CD4-positive, alpha-beta T cell treated with Interferon alpha-2 for 1 hour (primary cell): ENCODE data around the gene MEIS2.

ENCODE experiments used
- DNase-seq, 2 donors: peaks; one replicate each; pipeline ENCODE4 v3.0.0-alpha.2; 2020 to 2022

Gene MEIS2

DNA sequence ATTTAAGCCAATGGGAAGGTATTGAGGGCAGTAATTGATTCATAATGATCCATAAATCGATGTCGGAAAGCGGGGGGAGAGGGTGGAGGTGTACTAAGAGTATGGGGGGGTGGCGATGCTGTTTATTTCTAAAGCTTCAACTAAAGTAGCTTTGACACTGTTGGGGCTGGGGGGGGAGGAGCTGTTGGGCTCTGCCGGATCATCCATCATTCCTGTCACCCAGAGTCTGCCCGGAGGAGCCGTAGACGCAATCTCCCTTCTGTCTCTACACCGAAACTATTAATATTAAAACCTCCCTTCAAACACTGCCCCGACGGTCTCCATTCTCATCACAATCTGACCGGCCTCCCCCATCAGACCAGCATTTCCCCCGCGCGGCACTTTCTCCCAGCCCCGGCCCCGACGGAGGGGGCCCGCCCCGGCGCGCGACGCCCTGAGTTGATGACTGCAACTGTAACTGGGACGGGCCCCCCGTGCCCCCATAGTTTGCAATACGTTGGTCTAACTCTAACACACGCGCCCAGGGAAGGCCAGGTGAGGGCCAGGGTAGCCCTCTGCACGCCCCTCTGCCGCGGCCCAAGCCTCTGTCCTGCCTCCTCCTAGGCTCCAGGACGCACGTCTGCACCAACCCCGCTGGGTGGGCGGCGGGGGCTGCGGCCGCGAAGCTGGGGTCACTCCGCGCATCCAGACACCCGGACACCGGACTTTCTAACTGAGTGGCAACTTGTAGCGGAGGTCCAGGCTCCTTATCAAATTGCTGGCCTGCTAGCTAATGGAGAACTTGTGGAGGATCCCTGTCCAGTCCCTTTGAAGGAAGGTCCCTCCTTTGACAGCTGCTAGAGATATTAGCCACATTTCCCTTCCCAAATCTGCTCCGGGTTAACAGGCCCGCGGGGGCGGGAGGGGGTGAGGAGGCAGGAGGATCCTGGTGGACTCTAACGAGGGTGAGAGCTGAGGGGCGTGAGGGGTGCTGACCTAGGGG lies 212.0 kb downstream of the MEIS2 start:
- no peak for DNase-seq

DNA sequence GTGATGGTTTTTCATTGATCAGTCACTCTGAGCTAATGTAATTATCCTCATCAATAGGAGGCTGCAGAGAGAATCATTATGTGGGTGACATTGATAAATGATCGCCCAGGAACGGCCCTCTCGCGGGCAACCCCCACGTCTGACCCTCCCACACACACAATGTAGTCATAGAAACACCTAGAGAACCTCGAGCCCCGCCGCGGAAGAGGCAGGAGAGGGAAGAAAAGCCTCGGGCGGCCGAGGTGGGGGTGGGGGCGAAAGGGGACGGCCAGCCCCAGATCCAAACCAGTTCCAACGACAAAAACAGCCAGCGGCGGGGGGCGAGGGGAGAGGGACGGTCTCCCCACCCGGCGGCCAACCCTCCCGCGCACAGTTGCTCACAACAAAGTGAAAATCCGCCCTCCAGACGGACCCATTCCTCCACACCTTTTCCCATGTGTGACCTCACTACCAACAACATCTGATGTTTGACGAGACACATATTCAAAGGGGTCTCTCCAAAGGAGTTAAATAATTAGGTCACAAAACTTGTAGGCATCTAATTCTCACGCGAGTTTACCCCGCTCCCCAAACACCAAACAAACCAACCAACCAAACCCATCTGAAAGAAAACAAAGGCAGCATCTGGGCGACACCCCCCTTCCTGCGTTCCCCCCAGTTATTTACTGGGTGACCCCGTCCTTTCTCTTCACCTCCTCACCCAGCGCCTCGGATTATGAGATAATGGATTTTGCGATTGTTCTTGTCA lies 213.0 kb downstream of the MEIS2 start:
- no peak for DNase-seq

- no peak for DNase-seq
Observed at GRCh38 chr15:36886701-36887100, 213.6 kb downstream of the MEIS2 start.

DNA sequence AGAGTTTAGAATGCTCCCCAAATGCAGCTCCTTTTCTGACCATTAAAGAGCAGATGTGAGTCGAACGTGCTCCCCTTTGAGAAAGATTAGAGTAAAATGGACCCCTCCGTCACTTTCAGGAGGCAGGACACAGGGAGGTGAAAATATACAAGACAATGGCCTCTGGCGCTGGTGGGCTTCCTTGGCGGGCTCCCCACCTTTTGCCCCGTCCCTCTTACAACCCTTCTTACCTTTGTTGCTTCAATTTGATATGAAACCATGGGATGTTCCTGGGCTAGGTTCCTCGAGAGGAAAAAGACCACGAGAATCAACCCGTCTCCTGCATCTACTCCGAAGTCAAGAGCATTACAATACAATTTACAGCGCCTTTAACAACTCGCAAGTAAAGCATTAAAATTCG lies 214.2 kb downstream of the MEIS2 start:
- no peak for DNase-seq

DNA sequence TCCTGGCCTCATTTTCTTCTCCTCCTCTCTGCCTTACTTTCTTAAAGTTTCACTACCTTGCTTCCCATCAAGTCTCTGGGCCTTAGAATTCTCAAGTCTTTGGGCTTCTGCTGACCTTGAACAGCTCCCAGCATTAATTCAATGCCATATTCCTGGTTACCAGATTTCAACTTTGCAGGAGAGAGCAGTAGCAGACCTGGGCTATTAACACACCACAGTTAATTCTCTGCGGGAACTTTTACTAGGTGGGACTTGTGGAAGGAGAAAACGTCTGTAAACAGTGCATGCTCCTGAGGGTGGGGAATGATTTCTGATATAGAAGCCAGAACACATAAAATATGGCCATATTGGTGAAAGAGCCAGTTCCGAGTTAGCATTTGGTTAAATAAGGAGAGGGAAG lies 214.6 kb downstream of the MEIS2 start:
- DNase-seq: no peak

GRCh38 chr15:36884936-36885635 lies 215.3 kb downstream of the MEIS2 start:
- DNase-seq: no peak

DNA sequence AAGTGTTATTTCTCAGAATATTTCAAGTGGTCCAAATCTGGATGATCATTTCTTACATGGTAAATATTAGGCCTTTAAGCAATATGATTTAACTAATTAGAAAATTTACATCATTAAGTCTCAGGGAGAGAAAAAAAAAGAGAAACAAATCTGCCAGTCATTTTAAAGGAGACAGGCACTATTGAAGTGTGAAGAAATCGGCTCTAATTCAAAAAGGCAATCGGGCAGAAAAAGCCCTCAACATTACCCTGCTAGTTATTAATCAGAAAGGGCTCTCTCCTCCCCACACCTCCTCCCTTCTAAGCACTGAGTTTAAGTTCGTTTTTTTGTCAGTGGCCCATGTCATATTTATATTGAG lies 215.9 kb downstream of the MEIS2 start:
- DNase-seq: no peak

DNA sequence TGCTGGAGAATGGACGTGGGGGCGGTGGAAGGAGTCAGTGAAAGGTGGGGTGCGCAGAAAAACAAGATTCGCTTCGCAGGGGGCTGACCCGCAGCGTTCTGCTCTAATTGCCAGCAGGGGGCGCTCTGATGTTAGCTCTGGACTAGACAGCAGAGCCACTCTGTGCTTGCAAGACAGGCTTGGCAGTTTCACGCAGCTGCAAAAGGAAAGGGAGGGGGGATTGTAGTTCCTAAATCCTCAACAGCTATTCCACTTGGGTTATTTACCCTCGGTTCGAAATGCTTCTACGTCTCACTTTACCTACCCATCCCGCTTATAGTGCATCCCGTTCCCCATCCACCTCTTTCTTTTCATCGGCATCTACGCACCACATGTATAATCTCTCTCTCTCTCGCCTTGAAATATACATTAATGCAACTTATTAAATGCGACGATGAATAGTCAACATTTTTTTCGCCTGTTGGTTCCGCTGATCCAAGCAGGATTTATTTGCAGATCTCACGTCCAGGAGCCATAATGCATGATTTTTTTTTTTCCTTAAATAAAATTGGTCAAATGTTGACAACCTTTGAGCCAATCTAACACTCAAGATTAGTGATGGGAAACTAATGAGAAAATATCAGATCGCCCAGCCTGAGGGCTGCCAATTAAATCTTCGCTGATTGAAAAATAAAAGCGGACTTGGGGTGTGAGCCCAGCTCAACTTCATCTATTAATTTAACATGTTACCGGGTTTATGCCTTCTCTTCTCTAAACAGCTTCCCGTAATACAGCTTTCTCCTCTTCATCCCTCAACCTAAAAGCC lies 216.4 kb downstream of the MEIS2 start:
- DNase-seq: peak; percentile 10 to 50

DNA sequence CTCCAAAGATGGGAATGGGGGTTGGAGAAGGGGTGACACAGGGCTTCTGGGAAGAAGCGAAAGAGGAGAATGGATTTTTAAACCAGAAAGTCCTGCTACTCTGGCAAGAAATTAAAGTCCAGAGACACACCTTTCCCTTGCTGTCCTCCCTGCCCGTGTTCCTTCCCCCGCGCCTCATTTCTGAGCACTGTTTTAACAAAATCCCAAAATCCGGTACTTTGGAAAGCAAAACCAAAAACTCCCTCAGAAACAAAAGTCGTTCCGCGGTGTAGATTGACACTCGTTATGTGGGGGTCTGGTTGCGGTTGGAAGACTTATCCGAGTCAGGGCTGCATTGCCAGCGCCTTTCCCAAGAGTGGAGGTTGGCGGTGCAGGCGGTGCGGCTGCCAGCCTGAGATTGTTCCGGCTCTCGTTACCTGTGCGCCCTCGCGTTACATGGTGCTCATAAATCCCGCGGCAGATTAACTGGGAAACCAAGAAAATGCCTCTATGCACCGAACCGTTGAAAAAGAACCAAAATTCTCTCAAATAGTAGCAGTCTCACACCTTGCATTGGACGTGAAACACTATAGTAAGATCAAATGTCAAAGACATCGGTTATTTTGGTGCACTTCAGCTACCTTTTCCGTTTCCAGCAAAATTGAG lies 217.7 kb downstream of the MEIS2 start:
- no peak for DNase-seq

- no peak for DNase-seq
Observed at GRCh38 chr15:36882056-36882455, 218.3 kb downstream of the MEIS2 start.

DNA sequence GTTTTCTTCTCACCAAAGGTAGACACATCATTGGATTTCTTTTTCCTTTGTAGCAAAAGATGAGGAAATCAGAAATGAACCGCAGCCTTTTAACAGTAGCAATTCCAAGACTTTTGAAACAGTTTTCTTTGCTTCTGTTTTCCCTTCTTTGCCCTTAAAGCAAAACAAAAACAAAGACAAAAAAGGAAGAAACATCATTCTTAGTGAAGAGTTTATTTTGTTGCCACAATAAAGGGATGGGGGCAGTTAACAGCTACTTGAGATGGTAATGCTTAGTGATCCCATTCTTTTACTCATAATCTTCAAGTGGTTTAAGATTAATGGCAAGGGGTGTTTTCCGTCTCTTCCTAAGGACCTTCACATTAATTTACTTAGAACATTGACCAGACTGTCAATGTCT lies 218.8 kb downstream of the MEIS2 start:
- no peak for DNase-seq

DNA sequence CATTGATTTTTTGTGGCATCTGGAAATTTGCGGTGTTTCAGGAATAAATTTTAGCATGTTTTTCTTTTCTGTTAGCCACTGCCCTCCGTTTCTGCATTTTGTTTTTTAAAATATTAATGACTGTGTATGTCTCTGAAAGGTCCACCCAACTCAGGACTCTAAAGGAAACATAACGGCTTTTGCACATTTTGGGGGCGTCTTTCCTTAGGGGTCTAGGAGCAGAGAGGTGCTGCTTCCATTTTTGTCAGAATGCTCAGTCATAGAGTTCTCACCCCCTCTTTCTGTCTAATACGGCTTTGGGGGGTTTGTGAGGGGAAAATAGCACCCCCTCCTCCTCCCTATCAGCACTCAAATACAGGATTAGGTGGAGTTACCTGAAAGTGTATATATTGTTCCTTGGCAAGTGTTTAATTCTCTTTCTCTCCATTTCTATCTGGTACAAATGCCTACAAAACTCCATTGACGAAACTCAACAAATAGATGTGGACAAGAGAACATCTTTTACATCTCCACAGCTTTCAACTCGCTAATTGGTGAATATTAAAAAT lies 219.4 kb downstream of the MEIS2 start:
- no peak for DNase-seq

DNA sequence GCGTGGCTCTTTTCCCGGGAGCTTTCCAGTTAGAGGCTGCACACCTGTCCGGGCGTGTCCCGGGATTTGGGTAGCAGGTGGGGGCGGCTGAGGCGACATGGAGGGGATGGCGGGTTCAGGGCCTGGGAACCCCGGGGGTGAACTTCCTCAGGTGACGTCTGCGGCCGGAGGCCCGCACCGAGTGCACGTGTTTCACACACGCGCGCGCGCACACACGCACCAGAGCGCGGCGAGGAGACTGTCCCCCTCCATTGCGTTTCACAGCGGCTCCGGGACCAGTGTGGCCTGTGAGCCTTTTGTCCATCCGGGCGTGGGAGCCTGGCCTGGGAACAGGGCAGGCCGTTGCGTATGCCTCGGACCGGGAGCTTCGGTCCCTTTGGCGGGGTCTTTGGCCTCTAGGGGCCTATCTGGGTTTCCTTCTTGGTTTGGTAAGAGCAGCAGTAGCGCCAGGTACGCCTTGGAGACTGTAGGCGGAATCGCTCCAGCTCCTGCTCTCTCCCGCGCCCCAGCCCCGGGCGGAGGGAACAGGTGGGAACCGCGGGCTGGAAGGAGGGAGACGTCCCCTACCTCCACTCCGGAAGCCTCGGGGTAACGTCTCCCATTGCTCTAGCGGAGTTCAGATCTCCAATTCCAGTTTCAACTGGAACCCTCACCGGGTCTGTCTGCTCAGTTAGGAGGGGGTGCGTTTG lies 220.0 kb downstream of the MEIS2 start:
- DNase-seq: no peak

- no peak for DNase-seq
Observed at GRCh38 chr15:36879568-36880222, 220.7 kb downstream of the MEIS2 start.

- DNase-seq: no peak
Observed at GRCh38 chr15:36878684-36879262, 221.6 kb downstream of the MEIS2 start.

DNA sequence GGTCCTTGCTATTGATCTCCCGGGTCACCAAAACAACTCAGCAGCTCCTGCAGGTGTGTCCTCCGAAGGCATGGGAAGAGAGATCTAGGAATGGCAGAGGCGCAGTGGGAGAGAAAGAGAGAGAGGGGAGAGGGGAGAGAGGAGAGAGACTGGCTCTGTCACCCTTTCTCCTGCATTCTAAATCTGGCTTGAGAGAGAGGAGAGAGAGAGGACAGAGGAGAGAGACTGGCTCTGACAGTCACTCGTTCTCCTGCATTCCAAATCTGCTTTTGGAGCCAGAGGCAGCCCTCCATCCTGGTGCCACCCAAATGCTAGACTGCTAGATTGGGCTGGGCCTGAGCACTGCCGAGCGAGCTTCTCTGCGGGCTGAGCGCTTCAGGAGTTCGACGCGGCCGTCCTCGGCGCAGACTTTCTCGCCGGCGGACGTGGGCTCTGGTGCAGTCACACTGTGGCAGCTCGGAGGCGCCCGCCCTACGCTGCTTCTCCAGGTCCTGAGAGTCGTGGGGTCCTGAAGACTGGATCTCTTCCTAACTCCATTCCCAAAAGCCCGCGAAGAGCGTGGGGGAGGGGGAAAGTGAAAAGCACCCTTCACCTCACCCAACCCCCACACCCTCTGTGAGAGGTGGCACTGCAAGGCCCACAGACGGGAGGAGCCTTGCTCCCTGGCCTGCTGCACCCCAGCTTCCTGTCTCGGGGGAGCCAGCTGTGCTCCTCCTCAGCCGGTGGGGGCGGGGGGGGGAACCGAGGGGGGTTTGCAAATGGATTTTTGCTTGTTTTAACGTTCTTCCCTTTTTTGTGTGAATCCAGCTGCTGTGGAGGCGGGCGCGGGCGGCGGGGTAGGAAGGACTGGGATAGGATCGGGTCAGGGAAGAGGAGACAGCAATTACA lies 222.3 kb downstream of the MEIS2 start:
- no peak for DNase-seq

- DNase-seq: no peak
Observed at GRCh38 chr15:36877294-36877693, 223.1 kb downstream of the MEIS2 start.

DNA sequence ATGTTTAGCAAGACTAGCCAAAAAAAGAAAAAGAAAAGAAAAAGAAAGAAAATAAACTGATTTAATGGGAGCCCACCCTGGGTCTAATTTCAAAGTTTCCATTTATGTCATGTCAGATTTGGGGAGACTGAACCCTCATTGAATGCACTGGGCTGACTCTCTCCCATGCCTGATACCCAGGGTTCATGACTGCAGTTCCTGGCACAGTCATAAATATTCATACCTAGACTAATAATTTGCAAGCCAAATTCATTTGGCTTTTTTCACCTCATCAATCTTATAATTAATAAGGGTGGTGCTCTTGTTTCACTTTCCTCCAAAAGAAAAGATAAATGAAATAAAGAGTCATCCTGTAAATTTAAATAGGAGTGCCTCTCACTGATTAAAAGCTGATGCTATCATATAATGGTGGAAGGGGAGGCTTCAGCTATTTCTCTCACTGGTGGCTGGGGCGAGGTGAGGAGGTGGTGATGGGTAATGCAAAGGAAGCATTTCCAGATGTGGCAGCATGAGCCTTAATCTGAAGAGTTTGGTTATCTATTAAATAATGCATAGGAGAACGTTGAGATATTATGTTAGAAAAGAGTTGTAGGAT lies 224.5 kb downstream of the MEIS2 start:
- no peak for DNase-seq

DNA sequence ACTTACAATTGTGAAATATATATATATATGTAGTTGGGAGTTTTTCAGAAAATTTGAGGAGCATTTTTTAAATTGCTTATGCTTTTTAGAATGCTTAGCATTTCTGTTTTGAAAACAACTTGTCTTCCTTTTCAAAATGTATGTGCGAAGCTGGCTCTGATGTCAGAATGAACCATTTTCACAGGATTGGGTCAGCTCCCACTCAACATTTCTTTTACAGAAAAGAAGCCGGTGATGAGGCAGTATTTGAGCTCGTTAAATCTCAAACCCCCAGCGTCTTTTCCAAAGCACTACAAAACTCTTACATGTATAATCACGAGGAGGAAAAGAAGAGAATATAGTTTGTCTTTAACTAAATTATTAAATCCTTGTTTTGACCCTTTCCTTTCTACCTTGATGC lies 225.4 kb downstream of the MEIS2 start:
- DNase-seq: no peak
